OCI-LY7 (cell line): Measurements from ENCODE around the gene EP300. TPM values are rescaled to one million over a fixed set of nuclear protein-coding genes. Genes with fewer than 3 reads are reported as not detected.
A peak's percentile ranks its signal among the peaks of the same experiment; 100 is the strongest.

Experiments used
- BruUV-seq: library from RNA; stranded (reverse); fragments of 400-500 nt; replicated peaks from 2 replicates; lab custom pipeline; 2021; lab: Mats Ljungman, UMichigan
- CTCF ChIA-PET: fragments of 300-600 bp; sonication (Branson Sonifier 250); formaldehyde crosslinking; loops from one replicate; lab custom pipeline; 2022; ENCODE audit warnings: antibody characterized with exemption; ENCODE audit not compliant: unreplicated experiment; lab: Charles Lee
- POLR2A ChIA-PET: fragments of 300-600 bp; sonication (Branson Sonifier 250); formaldehyde crosslinking; loops from one replicate; lab custom pipeline; 2022; ENCODE audit warnings: antibody characterized with exemption; lab: Charles Lee
- DNase-seq: peaks from one replicate; pipeline ENCODE4 v3.0.0-alpha.2; 2015; ENCODE audit warnings: low spot score
- H2AFZ ChIP-seq: fragments of 200-600 bp; sonication (generic), shearing (Covaris generic); 2 replicates; pipeline ENCODE4 v1.6.1; 2014; ENCODE audit warnings: mild to moderate bottlenecking, antibody characterized with exemption, low read length, moderate library complexity
- H3K27ac ChIP-seq: fragments of 200-600 bp; sonication (generic); 2 replicates; pipeline ENCODE4 v1.5.1; 2014; ENCODE audit warnings: mixed run types, low read depth, mild to moderate bottlenecking, moderate library complexity, low read length, inconsistent platforms; ENCODE audit not compliant: poor library complexity, severe bottlenecking
- H3K36me3 ChIP-seq: fragments of 200-600 bp; sonication (generic); 2 replicates; pipeline ENCODE4 v1.6.1; 2014; ENCODE audit warnings: mild to moderate bottlenecking, antibody characterized with exemption, low read length, moderate library complexity, mixed read lengths; ENCODE audit not compliant: insufficient read depth
- H3K4me1 ChIP-seq: fragments of 200-600 bp; sonication (generic); 2 replicates; pipeline ENCODE4 v1.5.1; 2014; ENCODE audit warnings: mild to moderate bottlenecking, low read length; ENCODE audit not compliant: insufficient read depth, poor library complexity, severe bottlenecking
- H3K4me2 ChIP-seq: fragments of 200-600 bp; sonication (generic); 2 replicates; pipeline ENCODE4 v1.6.1; 2014; ENCODE audit warnings: mild to moderate bottlenecking, low read length
- H3K4me3 ChIP-seq: fragments of 200-600 bp; sonication (generic); 2 replicates; pipeline ENCODE4 v1.5.1; 2014; ENCODE audit warnings: mild to moderate bottlenecking, low read depth, low read length; ENCODE audit not compliant: poor library complexity, severe bottlenecking
- H3K79me2 ChIP-seq: fragments of 200-600 bp; sonication (generic); 2 replicates; pipeline ENCODE4 v1.6.1; 2016; ENCODE audit warnings: low read depth, mild to moderate bottlenecking, low read length, moderate library complexity, mixed read lengths; ENCODE audit not compliant: insufficient read depth
- H3K9me2 ChIP-seq: fragments of 200-600 bp; sonication (generic); 2 replicates; pipeline ENCODE4 v1.6.1; 2016; ENCODE audit warnings: mild to moderate bottlenecking, low read length, mixed read lengths; ENCODE audit not compliant: insufficient read depth
- H3K9me3 ChIP-seq: fragments of 200-600 bp; sonication (generic); 2 replicates; pipeline ENCODE4 v1.6.1; 2014; ENCODE audit warnings: mild to moderate bottlenecking, mixed run types, low read length, mixed read lengths
- H4K20me1 ChIP-seq: fragments of 200-600 bp; sonication (generic); 2 replicates; pipeline ENCODE4 v1.6.1; 2014; ENCODE audit warnings: mild to moderate bottlenecking, antibody characterized with exemption, low read length, moderate library complexity, mixed read lengths; ENCODE audit not compliant: insufficient read depth
- CTCF ChIP-seq: fragments of 200-600 bp; sonication (generic); conservative IDR thresholded peaks from 2 replicates; pipeline ENCODE4 v1.5.1; 2014; ENCODE audit warnings: mild to moderate bottlenecking, antibody characterized with exemption, low read length, moderate library complexity, mixed read lengths
- EZH2phosphoT487 ChIP-seq: fragments of 200-600 bp; sonication (generic); IDR thresholded peaks from 2 replicates; pipeline ENCODE4 v1.6.1; 2018; ENCODE audit warnings: low read depth, borderline replicate concordance, mild to moderate bottlenecking, mixed run types, antibody characterized with exemption, low read length, moderate library complexity, mixed read lengths
- intact Hi-C: fragments of 100-400 bp; cut with micrococcal nuclease; formaldehyde crosslinking; loops from one replicate; pipeline ENCODE4 v1.10.0; 2022; ENCODE audit not compliant: unreplicated experiment
- total RNA-seq, 2 experiments: library from RNA; depleted of rRNA in 1 of 2; stranded (reverse); fragments of >200 nt in 1 of 2; shearing (Covaris generic) in 1 of 2; gene quantifications; 2 replicates each; pipeline ENCODE4 v1.2.3, GENCODE V29; 2014 to 2022

EP300 gene
- total RNA-seq, 2 experiments from 2014 or later = 46.2 to 108 TPM

- TF ChIP-seq CTCF (no peak), EZH2phosphoT487 (no peak)
- ChIA-PET POLR2A (no interaction called here), CTCF (no interaction called here)
- peak overlapping the region; percentile 95 for H3K27ac ChIP-seq
- intact Hi-C loops = loop anchor here (1.0 to 10.0 kb wide), 6 partner anchors 22 to 353 kb away; partner anchors contain the start of genes L3MBTL2, RBX1, ST13 and TOB2
- BruUV-seq = TSS peak; percentile 99
- no peaks in the 10 kb centered on the region for H3K9me3 ChIP-seq
- H3K79me2 ChIP-seq = peaks cover 47% of the 10 kb centered on the region
- no peaks in the 10 kb centered on the region for H3K9me2 ChIP-seq
- peak overlapping the region; percentile 85 for H3K4me3 ChIP-seq
- peak overlapping the region; percentile 56; the same call in 1 of the 2 replicates for H2AFZ ChIP-seq
- H4K20me1 ChIP-seq = peaks cover 33% of the 10 kb centered on the region
- H3K4me1 ChIP-seq = peaks cover 18% of the 10 kb centered on the region
- DNase-seq = peak; percentile 99
- peaks cover 33% of the 10 kb centered on the region for H3K36me3 ChIP-seq
- peak overlapping the region; percentile 86 for H3K4me2 ChIP-seq
Observed at GRCh38 chr22:41091132-41092022, 1.0 kb upstream of the EP300 start.

- Histone ChIP-seq H3K36me3 (peaks cover 44% of the 10 kb centered on the region), H3K4me2 (peak overlapping the region; percentile 89), H3K4me3 (peak overlapping the region; percentile 85), H3K9me3 (no peaks in the 10 kb centered on the region), H3K9me2 (no peaks in the 10 kb centered on the region), H4K20me1 (peaks cover 41% of the 10 kb centered on the region), H2AFZ (peak overlapping the region; percentile 30; the same call in 1 of the 2 replicates), H3K79me2 (peaks cover 62% of the 10 kb centered on the region), H3K4me1 (peaks cover 28% of the 10 kb centered on the region), H3K27ac (peak overlapping the region; percentile 95)
- ChIA-PET POLR2A (interaction anchor here (1.5 to 2.0 kb wide), 2 partner anchors 23 to 72 kb away, joined by 3 to 12 read pairs; no protein-coding TSS in a partner anchor), CTCF (no interaction called here)
- DNase-seq = peak; percentile 76
- no TSS peak for BruUV-seq
- peak; percentile 0; the same call in 1 of the 2 replicates for TF ChIP-seq CTCF
- no peak for TF ChIP-seq EZH2phosphoT487
- intact Hi-C loops = loop anchor here (5.0 to 10.0 kb wide), 3 partner anchors 114 to 352 kb away; partner anchors contain the start of genes L3MBTL2, ST13, TOB2 and XPNPEP3
Observed at GRCh38 chr22:41092847-41093411, 537 bp downstream of the EP300 start.
